A673 (cell line): Measurements from ENCODE around the gene EXOC8. TPM values are rescaled to one million over a fixed set of nuclear protein-coding genes. Genes with fewer than 3 reads are reported as not detected.

Source experiments
- BruUV-seq: library from RNA; stranded (reverse); fragments of 400-500 nt; replicated peaks from 2 replicates; lab custom pipeline; 2021; lab: Mats Ljungman, UMichigan
- CTCF ChIA-PET: fragments of 300-600 bp; sonication (Branson Sonifier 250); formaldehyde crosslinking; loops from one replicate; lab custom pipeline; 2022; ENCODE audit warnings: antibody characterized with exemption; lab: Charles Lee
- POLR2A ChIA-PET: fragments of 300-600 bp; sonication (Branson Sonifier 250); formaldehyde crosslinking; loops from one replicate; lab custom pipeline; 2022; ENCODE audit warnings: antibody characterized with exemption; ENCODE audit not compliant: low non-redundant PET; lab: Charles Lee
- DNase-seq: peaks from one replicate; pipeline ENCODE4 v3.0.0-alpha.2; 2015; ENCODE audit warnings: low spot score
- H3K27ac ChIP-seq: fragments of 200-600 bp; sonication (generic); 2 replicates; pipeline ENCODE4 v1.5.1; 2016; ENCODE audit warnings: mixed run types, low read depth, mild to moderate bottlenecking, mixed read lengths, antibody characterized with exemption, low read length; ENCODE audit not compliant: poor library complexity, severe bottlenecking
- H3K27me3 ChIP-seq: fragments of 200-600 bp; sonication (generic); replicated peaks from 2 replicates; pipeline ENCODE4 v1.6.1; 2017; ENCODE audit warnings: mixed run types, low read depth, mild to moderate bottlenecking, mixed read lengths, antibody characterized with exemption, low read length; ENCODE audit not compliant: insufficient read depth, poor library complexity
- H3K36me3 ChIP-seq: fragments of 200-600 bp; sonication (generic); 2 replicates; pipeline ENCODE4 v1.6.1; 2016; ENCODE audit warnings: mixed run types, mild to moderate bottlenecking, mixed read lengths, antibody characterized with exemption, low read length; ENCODE audit not compliant: insufficient read depth, poor library complexity, severe bottlenecking
- H3K4me1 ChIP-seq: fragments of 200-600 bp; sonication (generic); 2 replicates; pipeline ENCODE4 v1.6.1; 2017; ENCODE audit warnings: mixed run types, mild to moderate bottlenecking, mixed read lengths, antibody characterized with exemption, low read length; ENCODE audit not compliant: insufficient read depth, poor library complexity, severe bottlenecking
- H3K4me3 ChIP-seq: fragments of 200-600 bp; sonication (generic); 2 replicates; pipeline ENCODE4 v1.5.1; 2016; ENCODE audit warnings: low read depth, mixed run types, mild to moderate bottlenecking, mixed read lengths, low read length; ENCODE audit not compliant: poor library complexity, severe bottlenecking
- H3K9me3 ChIP-seq: fragments of 200-600 bp; sonication (generic); 2 replicates; pipeline ENCODE4 v1.6.1; 2016; ENCODE audit warnings: mixed run types, low read depth, mild to moderate bottlenecking, mixed read lengths, antibody characterized with exemption, low read length; ENCODE audit not compliant: poor library complexity, severe bottlenecking
- CTCF ChIP-seq: fragments of 300-800, 200-600 bp; sonication (generic); conservative IDR thresholded peaks from 2 replicates; pipeline ENCODE4 v1.5.1; 2017; ENCODE audit warnings: low read depth, mild to moderate bottlenecking, antibody characterized with exemption, low read length, moderate library complexity, mixed read lengths
- EZH2 ChIP-seq: fragments of 200-600 bp; sonication (generic); IDR thresholded peaks from 2 replicates; pipeline ENCODE4 v1.6.1; 2017; ENCODE audit warnings: borderline replicate concordance, low read depth, mild to moderate bottlenecking, mixed read lengths, antibody characterized with exemption, low read length; ENCODE audit not compliant: poor library complexity, severe bottlenecking
- intact Hi-C: fragments of 100-400 bp; cut with micrococcal nuclease; formaldehyde crosslinking; loops from one replicate; pipeline ENCODE4 v1.10.0; 2022; ENCODE audit not compliant: unreplicated experiment
- total RNA-seq: library from RNA; stranded (reverse); gene quantifications from 2 replicates; pipeline ENCODE4 v1.2.3, GENCODE V29; 2021

The EXOC8 gene
- total RNA-seq, 1 experiment from 2014 or later, result 13.8 TPM

GRCh38 chr1:231359113-231359512, 21.5 kb upstream of the EXOC8 start:
- Histone ChIP-seq H3K4me1 (peaks cover 10% of the 10 kb centered on the region), H3K4me3 (no peak overlapping the region), H3K27me3 (no peaks in the 10 kb centered on the region), H3K36me3 (no peaks in the 10 kb centered on the region), H3K9me3 (no peaks in the 10 kb centered on the region), H3K27ac (no peak overlapping the region)
- ChIA-PET POLR2A (no interaction called here), CTCF (no interaction called here)
- TF ChIP-seq EZH2 (no peak), CTCF (no peak)
- intact Hi-C loops, result no loop called here
- DNase-seq, result no peak
- no TSS peak for BruUV-seq

- H3K36me3 ChIP-seq, result peaks cover 6% of the 10 kb centered on the region
- BruUV-seq, result no TSS peak
- TF ChIP-seq CTCF (peak; percentile 81), EZH2 (no peak)
- no peaks in the 10 kb centered on the region for H3K4me1 ChIP-seq
- no peak overlapping the region for H3K4me3 ChIP-seq
- intact Hi-C loops, result loop anchor here (1.0 kb wide), 1 partner anchor 232 kb away; no protein-coding TSS in a partner anchor
- peak; percentile 80 for DNase-seq
- no peaks in the 10 kb centered on the region for H3K27me3 ChIP-seq
- CTCF ChIA-PET, result interaction anchor here (1.2 kb wide), 1 partner anchor 226 kb away, joined by 7 read pairs; no protein-coding TSS in a partner anchor
- H3K27ac ChIP-seq, result no peak overlapping the region
- H3K9me3 ChIP-seq, result no peaks in the 10 kb centered on the region
- POLR2A ChIA-PET, result no interaction called here
These were observed 20.2 kb upstream of the EXOC8 start for GRCh38 chr1:231357831-231358354.

- POLR2A ChIA-PET, result no interaction called here
- Histone ChIP-seq H3K4me1 (no peaks in the 10 kb centered on the region), H3K27ac (no peak overlapping the region), H3K4me3 (no peak overlapping the region), H3K27me3 (no peaks in the 10 kb centered on the region), H3K9me3 (no peaks in the 10 kb centered on the region), H3K36me3 (peaks cover 12% of the 10 kb centered on the region)
- intact Hi-C loops, result no loop called here
- no peak for DNase-seq
- CTCF ChIA-PET, result interaction anchor here (0.6 to 1.2 kb wide), 3 partner anchors 227 to 247 kb away, joined by 3 to 7 read pairs (median 4); no protein-coding TSS in a partner anchor
- BruUV-seq, result no TSS peak
- no peak for TF ChIP-seq CTCF
- no peak for TF ChIP-seq EZH2
These were observed 19.6 kb upstream of the EXOC8 start for GRCh38 chr1:231357187-231357772.
